Neural cell (in vitro differentiated cells): Measurements from ENCODE around the gene NUDT4. TPM values are rescaled to one million over a fixed set of nuclear protein-coding genes. Genes with fewer than 3 reads are reported as not detected.

Experiments
- H2AFZ ChIP-seq: fragments of 200-600, 300-800 bp; sonication (generic), shearing (Covaris generic); 2 replicates; pipeline ENCODE4 v1.6.0; 2014; ENCODE audit warnings: low read depth, mild to moderate bottlenecking, antibody characterized with exemption, low read length, moderate library complexity
- H3F3A ChIP-seq: fragments of 200-600 bp; shearing (Covaris generic); 2 replicates; pipeline ENCODE4 v1.6.1; 2016; ENCODE audit warnings: mild to moderate bottlenecking, moderate library complexity, mixed read lengths, antibody characterized with exemption, low read length; ENCODE audit not compliant: insufficient read depth, poor library complexity, severe bottlenecking
- H3K27ac ChIP-seq: fragments of 200-600, 300-800 bp; sonication (generic), shearing (Covaris generic); 2 replicates; pipeline ENCODE4 v1.5.1; 2014; ENCODE audit warnings: mild to moderate bottlenecking, low read length, moderate library complexity
- H3K27me3 ChIP-seq: fragments of 300-800, 200-600 bp; sonication (generic), shearing (Covaris generic); 2 replicates; pipeline ENCODE4 v1.6.0; 2014; ENCODE audit warnings: mild to moderate bottlenecking, low read depth, low read length, moderate library complexity; ENCODE audit not compliant: insufficient read depth
- H3K36me3 ChIP-seq: fragments of 300-800, 200-600 bp; sonication (generic), shearing (Covaris generic); 2 replicates; pipeline ENCODE4 v1.5.1; 2014; ENCODE audit warnings: mild to moderate bottlenecking, antibody characterized with exemption, low read length, moderate library complexity; ENCODE audit not compliant: insufficient read depth
- H3K4me2 ChIP-seq: fragments of 300-800, 200-600 bp; sonication (generic), shearing (Covaris generic); 2 replicates; pipeline ENCODE4 v1.6.0; 2014; ENCODE audit warnings: mild to moderate bottlenecking, low read length
- H3K4me3 ChIP-seq: fragments of 300-800, 200-600 bp; sonication (generic), shearing (Covaris generic); 2 replicates; pipeline ENCODE4 v1.5.1; 2014; ENCODE audit warnings: mild to moderate bottlenecking, low read length, moderate library complexity
- H3K79me2 ChIP-seq: fragments of 200-600 bp; shearing (Covaris generic); replicated peaks from 2 replicates; pipeline ENCODE4 v1.6.0; 2014; ENCODE audit warnings: mild to moderate bottlenecking, low read length, moderate library complexity; ENCODE audit not compliant: insufficient read depth
- H3K9ac ChIP-seq: fragments of 300-800, 200-600 bp; sonication (generic), shearing (Covaris generic); 2 replicates; pipeline ENCODE4 v1.6.1; 2016; ENCODE audit warnings: mild to moderate bottlenecking, low read length, mixed read lengths
- H3K9me2 ChIP-seq: fragments of 200-600 bp; shearing (Covaris generic); 2 replicates; pipeline ENCODE4 v1.6.1; 2016; ENCODE audit warnings: mild to moderate bottlenecking, low read length, mixed read lengths; ENCODE audit not compliant: insufficient read depth
- H3K9me3 ChIP-seq: fragments of 200-600, 300-800 bp; sonication (generic), shearing (Covaris generic); 2 replicates; pipeline ENCODE4 v1.6.1; 2016; ENCODE audit warnings: mild to moderate bottlenecking, mixed run types, low read length, moderate library complexity, mixed read lengths
- H4K20me1 ChIP-seq: fragments of 200-600 bp; shearing (Covaris generic); 2 replicates; pipeline ENCODE4 v1.6.1; 2016; ENCODE audit warnings: mild to moderate bottlenecking, mixed run types; ENCODE audit not compliant: insufficient read depth
- CTCF ChIP-seq: fragments of 450-650 bp; IDR thresholded peaks from 2 replicates; pipeline ENCODE4 v1.5.1; 2014; ENCODE audit warnings: antibody characterized with exemption, mild to moderate bottlenecking, moderate library complexity; ENCODE audit not compliant: poor library complexity, severe bottlenecking
- EP300 ChIP-seq: fragments of 450-650 bp; conservative IDR thresholded peaks from 2 replicates; pipeline ENCODE4 v1.6.1; 2014; ENCODE audit warnings: antibody characterized with exemption, mild to moderate bottlenecking, moderate library complexity; ENCODE audit not compliant: poor library complexity, severe bottlenecking
- EZH2 ChIP-seq: fragments of 200-600, 300-800 bp; shearing (Covaris generic), sonication (generic); IDR thresholded peaks from 2 replicates; pipeline ENCODE4 v1.6.1; 2014; ENCODE audit warnings: antibody characterized with exemption, low read length, borderline replicate concordance, mild to moderate bottlenecking; ENCODE audit not compliant: insufficient read depth, poor library complexity, severe bottlenecking
- MXI1 ChIP-seq: fragments of 450-650 bp; conservative IDR thresholded peaks from 2 replicates; pipeline ENCODE4 v1.6.1; 2014; ENCODE audit warnings: antibody characterized with exemption, mild to moderate bottlenecking; ENCODE audit not compliant: poor library complexity, severe bottlenecking
- POLR2AphosphoS5 ChIP-seq: IDR thresholded peaks from 2 replicates; pipeline ENCODE4 v1.6.1; 2012
- RAD21 ChIP-seq: fragments of 450-650 bp; conservative IDR thresholded peaks from 2 replicates; pipeline ENCODE4 v1.6.1; 2014; ENCODE audit warnings: antibody characterized with exemption, mild to moderate bottlenecking, moderate library complexity
- REST ChIP-seq: IDR thresholded peaks from 2 replicates; pipeline ENCODE4 v1.6.1; 2012; ENCODE audit warnings: borderline replicate concordance
- SMC3 ChIP-seq: fragments of 450-650 bp; conservative IDR thresholded peaks from 2 replicates; pipeline ENCODE4 v1.6.1; 2014; ENCODE audit warnings: antibody characterized with exemption, mild to moderate bottlenecking, moderate library complexity; ENCODE audit not compliant: poor library complexity
- TAF1 ChIP-seq: IDR thresholded peaks from 2 replicates; pipeline ENCODE4 v1.6.1; 2012; ENCODE audit warnings: low read depth
- polyA plus RNA-seq: library from polyadenylated mRNA; depleted of rRNA; stranded (reverse); fragments of >200 nt; gene quantifications from 2 replicates; pipeline ENCODE4 v1.2.3, GENCODE V29; 2014

NUDT4 gene
- polyA plus RNA-seq, 1 donor from 2014 or later, result 39.9 TPM

GRCh38 chr12:93379981-93380361, 2.2 kb downstream of the NUDT4 start:
- Histone ChIP-seq H3K9me2 (no peaks in the 10 kb centered on the region), H3K27ac (no peak overlapping the region), H3K36me3 (no peaks in the 10 kb centered on the region), H3K79me2 (peaks cover 61% of the 10 kb centered on the region), H4K20me1 (no peaks in the 10 kb centered on the region), H3K9me3 (no peaks in the 10 kb centered on the region), H3K9ac (peak overlapping the region; percentile 86), H3F3A (no peaks in the 10 kb centered on the region), H3K27me3 (no peaks in the 10 kb centered on the region), H3K4me2 (peak overlapping the region; percentile 83), H3K4me3 (peak overlapping the region; percentile 90), H2AFZ (no peak overlapping the region)
- TF ChIP-seq TAF1 (no peak), MXI1 (no peak), EZH2 (no peak), REST (no peak), RAD21 (no peak), EP300 (no peak), CTCF (no peak), SMC3 (no peak), POLR2AphosphoS5 (no peak)

DNA sequence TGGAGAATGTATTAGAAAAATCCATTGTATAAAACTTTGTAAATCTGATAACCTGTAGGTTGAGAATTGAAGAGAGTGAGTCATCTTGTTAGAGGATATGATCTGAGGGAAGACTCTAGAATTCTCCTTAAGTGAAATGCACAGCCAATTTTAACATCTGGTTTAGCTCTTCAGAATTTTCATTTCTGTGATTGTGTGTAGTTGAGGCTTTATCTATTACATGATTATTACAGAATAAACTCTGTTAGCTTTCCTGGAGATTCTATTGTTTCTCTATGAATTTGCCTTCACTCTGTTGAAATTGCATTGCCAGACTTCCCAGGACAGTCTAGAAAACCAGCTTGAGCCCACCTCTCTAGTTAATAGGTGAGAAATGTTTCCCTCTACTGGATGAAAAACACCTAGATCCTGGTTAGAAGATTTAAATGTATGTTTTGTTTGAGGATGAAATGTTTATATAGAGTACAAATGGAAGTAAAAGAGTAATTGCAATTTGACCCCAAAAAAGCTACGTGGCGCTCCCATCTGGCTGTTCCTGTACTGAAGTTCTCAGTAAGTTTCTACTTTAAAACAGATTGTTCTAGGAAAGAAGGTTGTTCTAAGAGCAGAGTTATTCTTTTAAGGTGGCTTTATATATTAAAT, 2.9 kb downstream of the NUDT4 start:
- Histone ChIP-seq H3K9me3 (no peaks in the 10 kb centered on the region), H2AFZ (no peak overlapping the region), H3K27me3 (no peaks in the 10 kb centered on the region), H4K20me1 (no peaks in the 10 kb centered on the region), H3K36me3 (no peaks in the 10 kb centered on the region), H3F3A (no peaks in the 10 kb centered on the region), H3K4me2 (peak overlapping the region; percentile 83), H3K9me2 (no peaks in the 10 kb centered on the region), H3K79me2 (peaks cover 68% of the 10 kb centered on the region), H3K4me3 (peak overlapping the region; percentile 90), H3K9ac (peak overlapping the region; percentile 86), H3K27ac (no peak overlapping the region)
- TF ChIP-seq RAD21, result peak; percentile 79
- no peak for TF ChIP-seq POLR2AphosphoS5
- TF ChIP-seq CTCF, result peak; percentile 76
- TF ChIP-seq SMC3, result peak; percentile 83
